Glomerular endothelial cell (primary cell): ENCODE results near the gene PADI6. TPM values are rescaled to one million over a fixed set of nuclear protein-coding genes. Genes with fewer than 3 reads are reported as not detected.

Experiments
- DNase-seq: peaks from one replicate; pipeline ENCODE4 v3.0.0-alpha.2; 2011; ENCODE audit warnings: low read depth, low spot score; ENCODE audit errors: extremely low read depth
- total RNA-seq: library from RNA; depleted of rRNA; stranded (reverse); fragments of >200 nt; gene quantifications from 2 replicates; pipeline ENCODE4 v1.2.3, GENCODE V29; 2015

The PADI6 gene
- total RNA-seq, 1 donor from 2014 or later: not detected

GRCh38 chr1:17356387-17357026 lies 15.5 kb upstream of the PADI6 start:
- no peak for DNase-seq

- DNase-seq: no peak
Observed at GRCh38 chr1:17358557-17358956, 13.4 kb upstream of the PADI6 start.

GRCh38 chr1:17359031-17359430 lies 13.0 kb upstream of the PADI6 start:
- DNase-seq: no peak

GRCh38 chr1:17359808-17360207 lies 12.2 kb upstream of the PADI6 start:
- no peak for DNase-seq

GRCh38 chr1:17360272-17360956 lies 11.6 kb upstream of the PADI6 start:
- DNase-seq: no peak

GRCh38 chr1:17361687-17362086 lies 10.3 kb upstream of the PADI6 start:
- DNase-seq: no peak

- no peak for DNase-seq
Observed at GRCh38 chr1:17363351-17363750, 8.6 kb upstream of the PADI6 start.

- DNase-seq: no peak
Observed at GRCh38 chr1:17363771-17364170, 8.2 kb upstream of the PADI6 start.

- DNase-seq: no peak
Observed at GRCh38 chr1:17365293-17365692, 6.7 kb upstream of the PADI6 start.

- no peak for DNase-seq
Observed at GRCh38 chr1:17369466-17369865, 2.5 kb upstream of the PADI6 start.

- no peak for DNase-seq
Observed at GRCh38 chr1:17370618-17371017, 1.4 kb upstream of the PADI6 start.

GRCh38 chr1:17372955-17373354 lies 959 bp downstream of the PADI6 start:
- DNase-seq: no peak

- no peak for DNase-seq
Observed at GRCh38 chr1:17375651-17376050, 3.7 kb downstream of the PADI6 start.

- DNase-seq: no peak
Observed at GRCh38 chr1:17377325-17377953, 5.4 kb downstream of the PADI6 start.

GRCh38 chr1:17381161-17381560 lies 9.2 kb downstream of the PADI6 start:
- no peak for DNase-seq

- no peak for DNase-seq
Observed at GRCh38 chr1:17392199-17392740, 20.3 kb downstream of the PADI6 start.

- no peak for DNase-seq
Observed at GRCh38 chr1:17393230-17393629, 21.2 kb downstream of the PADI6 start.

- no peak for DNase-seq
Observed at GRCh38 chr1:17397910-17398695, 26.1 kb downstream of the PADI6 start.

GRCh38 chr1:17400725-17401341 lies 28.8 kb downstream of the PADI6 start:
- DNase-seq: no peak

- no peak for DNase-seq
Observed at GRCh38 chr1:17401841-17402240, 29.8 kb downstream of the PADI6 start.

- DNase-seq: no peak
Observed at GRCh38 chr1:17403081-17403480, 31.1 kb downstream of the PADI6 start.
